Keratinocyte (primary cell): Measurements from ENCODE around the gene ARVCF. TPM values are rescaled to one million over a fixed set of nuclear protein-coding genes. Genes with fewer than 3 reads are reported as not detected.

Experiments used
- DNase-seq: peaks from one replicate; pipeline ENCODE4 v3.0.0-alpha.2; 2011; ENCODE audit warnings: low read depth, missing footprints, low spot score
- FAIRE-seq: peaks from 2 replicates; lab custom pipeline; 2011; peaks lifted over from hg19 to GRCh38; lab: Jason Lieb, UNC
- H2AFZ ChIP-seq: 2 replicates; pipeline ENCODE4 v1.6.0; 2012; ENCODE audit warnings: low read length, control low read depth, inconsistent platforms; ENCODE audit not compliant: control insufficient read depth
- H3K27ac ChIP-seq: 2 replicates; pipeline ENCODE4 v1.5.1; 2011; ENCODE audit warnings: low read length; ENCODE audit not compliant: control insufficient read depth, insufficient read depth
- H3K27me3 ChIP-seq: 3 replicates; pipeline ENCODE4 v1.6.0; 2011; ENCODE audit warnings: low read length; ENCODE audit not compliant: control insufficient read depth, insufficient read depth; ENCODE audit errors: extremely low read depth
- H3K36me3 ChIP-seq, 2 experiments: 2 replicates in 1 of 2; 3 replicates in 1 of 2; pipeline ENCODE4 v1.5.1; 2011; ENCODE audit warnings: low read length in 2 of 2, mild to moderate bottlenecking in 1 of 2; ENCODE audit not compliant: control insufficient read depth in 2 of 2, insufficient read depth in 2 of 2; ENCODE audit errors: extremely low read depth in 1 of 2
- H3K4me1 ChIP-seq: 3 replicates; pipeline ENCODE4 v1.5.1; 2011; ENCODE audit warnings: low read length; ENCODE audit not compliant: control insufficient read depth, insufficient read depth; ENCODE audit errors: extremely low read depth
- H3K4me2 ChIP-seq: 3 replicates; pipeline ENCODE4 v1.6.0; 2011; ENCODE audit warnings: low read depth, low read length; ENCODE audit not compliant: control insufficient read depth, insufficient read depth; ENCODE audit errors: extremely low read depth
- H3K4me3 ChIP-seq, 3 experiments: fragments of 200-600 bp in 1 of 3; sonication (generic) in 1 of 3; 2 replicates in 2 of 3; 3 replicates in 1 of 3; pipeline ENCODE4 v1.5.1; 2011 to 2016; ENCODE audit warnings: low read length in 3 of 3, mild to moderate bottlenecking in 3 of 3, control low read depth in 2 of 3, inconsistent platforms in 1 of 3, low read depth in 1 of 3, mixed read lengths in 1 of 3, mixed run types in 1 of 3, moderate library complexity in 1 of 3; ENCODE audit not compliant: control insufficient read depth in 2 of 3, insufficient read depth in 2 of 3; ENCODE audit errors: extremely low read depth in 1 of 3
- H3K79me2 ChIP-seq: 2 replicates; pipeline ENCODE4 v1.6.0; 2012; ENCODE audit warnings: low read length; ENCODE audit not compliant: control insufficient read depth, insufficient read depth
- H3K9ac ChIP-seq: 3 replicates; pipeline ENCODE4 v1.6.0; 2011; ENCODE audit warnings: low read length; ENCODE audit not compliant: control insufficient read depth, insufficient read depth; ENCODE audit errors: extremely low read depth
- H3K9me1 ChIP-seq: 3 replicates; pipeline ENCODE4 v1.6.0; 2011; ENCODE audit warnings: low read length; ENCODE audit not compliant: control insufficient read depth, insufficient read depth; ENCODE audit errors: extremely low read depth
- H3K9me3 ChIP-seq: 2 replicates; pipeline ENCODE4 v1.5.1; 2012; ENCODE audit warnings: low read depth, low read length; ENCODE audit not compliant: control insufficient read depth
- H4K20me1 ChIP-seq: 3 replicates; pipeline ENCODE4 v1.6.0; 2011; ENCODE audit warnings: low read length; ENCODE audit not compliant: control insufficient read depth, insufficient read depth; ENCODE audit errors: extremely low read depth
- EZH2 ChIP-seq: IDR thresholded peaks from one replicate; pipeline ENCODE4 v1.6.1; 2012; ENCODE audit warnings: inconsistent platforms, mild to moderate bottlenecking, low read length, moderate library complexity
- dilution Hi-C: fragments of 300-500 bp; cut with MboI; formaldehyde crosslinking; loops from one replicate; pipeline ENCODE4 v1.7.0; 2020; ENCODE audit warnings: low sequenced_read_pairs; ENCODE audit not compliant: extremely low pct_ligation_motif_present
- polyA plus RNA-seq, 5 experiments: library from polyadenylated mRNA; depleted of rRNA in 3 of 5; stranded (reverse) in 3 of 5; stranded (forward) in 1 of 5; unstranded in 1 of 5; fragments of >200 nt; gene quantifications; 1 replicate in 1 of 5; 2 replicates in 3 of 5; 3 replicates in 1 of 5; pipeline versions ENCODE4 v1.2.1 to v1.2.3, GENCODE V29; 2011 to 2012; ENCODE audit warnings: missing spikeins in 2 of 5, low read depth in 1 of 5, low replicate concordance in 1 of 5
- TF ChIP-seq, protein P1 (sequence below), 3 experiments: IDR thresholded peaks in 1 of 3; conservative IDR thresholded peaks in 1 of 3; optimal IDR thresholded peaks in 1 of 3; 2 replicates in 2 of 3; 3 replicates in 1 of 3; pipeline versions ENCODE3 to v1.5.1; 2011; ENCODE audit warnings: low read length in 3 of 3, mild to moderate bottlenecking in 3 of 3, moderate library complexity in 2 of 3, control low read depth in 1 of 3, inconsistent platforms in 1 of 3; ENCODE audit not compliant: insufficient read depth in 2 of 3; ENCODE audit errors: extremely low read depth in 1 of 3

The ARVCF gene
- polyA plus RNA-seq, 1 donor (not counting 4 experiments of a cell fraction or from before 2014, with no cell fraction given), result 5.7 TPM

DNA sequence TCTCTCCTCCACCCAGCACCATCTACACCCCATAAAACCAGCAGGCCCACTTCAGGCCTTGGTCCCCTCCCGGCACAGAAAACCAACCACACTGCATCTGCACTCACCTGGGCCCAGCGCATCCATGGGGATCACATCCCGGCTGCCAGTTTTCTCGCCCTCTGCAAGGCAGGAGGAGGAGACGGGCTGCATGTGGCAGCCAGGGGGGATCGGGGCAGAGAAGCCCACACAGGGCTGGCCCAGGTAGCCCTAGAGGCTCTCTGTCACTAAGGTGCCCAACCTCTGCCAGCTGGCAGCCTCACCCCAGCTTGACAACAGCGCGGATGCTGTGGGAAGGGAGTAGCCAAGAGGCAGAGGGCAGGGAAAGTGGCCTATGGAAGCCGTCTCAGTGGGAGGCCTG is 44.4 kb downstream of the ARVCF start:
- H3K79me2 ChIP-seq, result no peaks in the 10 kb centered on the region
- DNase-seq, result no peak
- no peak overlapping the region for H3K4me3 ChIP-seq
- dilution Hi-C loops, result no loop called here
- FAIRE-seq, result no peak
- peaks cover 5% of the 10 kb centered on the region for H4K20me1 ChIP-seq
- peaks cover 3% of the 10 kb centered on the region for H3K9me1 ChIP-seq
- H3K9ac ChIP-seq, result no peak overlapping the region
- no peak overlapping the region for H3K27ac ChIP-seq
- peaks cover 18% of the 10 kb centered on the region for H3K4me1 ChIP-seq
- H2AFZ ChIP-seq, result no peak overlapping the region
- H3K4me2 ChIP-seq, result no peak overlapping the region
- TF ChIP-seq EZH2, result no peak
- TF ChIP-seq, protein P1, sequence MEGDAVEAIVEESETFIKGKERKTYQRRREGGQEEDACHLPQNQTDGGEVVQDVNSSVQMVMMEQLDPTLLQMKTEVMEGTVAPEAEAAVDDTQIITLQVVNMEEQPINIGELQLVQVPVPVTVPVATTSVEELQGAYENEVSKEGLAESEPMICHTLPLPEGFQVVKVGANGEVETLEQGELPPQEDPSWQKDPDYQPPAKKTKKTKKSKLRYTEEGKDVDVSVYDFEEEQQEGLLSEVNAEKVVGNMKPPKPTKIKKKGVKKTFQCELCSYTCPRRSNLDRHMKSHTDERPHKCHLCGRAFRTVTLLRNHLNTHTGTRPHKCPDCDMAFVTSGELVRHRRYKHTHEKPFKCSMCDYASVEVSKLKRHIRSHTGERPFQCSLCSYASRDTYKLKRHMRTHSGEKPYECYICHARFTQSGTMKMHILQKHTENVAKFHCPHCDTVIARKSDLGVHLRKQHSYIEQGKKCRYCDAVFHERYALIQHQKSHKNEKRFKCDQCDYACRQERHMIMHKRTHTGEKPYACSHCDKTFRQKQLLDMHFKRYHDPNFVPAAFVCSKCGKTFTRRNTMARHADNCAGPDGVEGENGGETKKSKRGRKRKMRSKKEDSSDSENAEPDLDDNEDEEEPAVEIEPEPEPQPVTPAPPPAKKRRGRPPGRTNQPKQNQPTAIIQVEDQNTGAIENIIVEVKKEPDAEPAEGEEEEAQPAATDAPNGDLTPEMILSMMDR (optimal IDR thresholded peaks at IDR 0.05 in 1 of 3, IDR thresholded peaks at IDR 0.05 in 1 of 3, conservative IDR thresholded peaks at IDR 0.05 in 1 of 3; ENCODE audit: extremely low read depth in 1 of 3, insufficient read depth in 2 of 3, low read length in 3 of 3), result no peak
- no peaks in the 10 kb centered on the region for H3K9me3 ChIP-seq
- peaks cover 7 to 20% of the 10 kb centered on the region in 2 experiments for H3K36me3 ChIP-seq
- no peaks in the 10 kb centered on the region for H3K27me3 ChIP-seq

DNA sequence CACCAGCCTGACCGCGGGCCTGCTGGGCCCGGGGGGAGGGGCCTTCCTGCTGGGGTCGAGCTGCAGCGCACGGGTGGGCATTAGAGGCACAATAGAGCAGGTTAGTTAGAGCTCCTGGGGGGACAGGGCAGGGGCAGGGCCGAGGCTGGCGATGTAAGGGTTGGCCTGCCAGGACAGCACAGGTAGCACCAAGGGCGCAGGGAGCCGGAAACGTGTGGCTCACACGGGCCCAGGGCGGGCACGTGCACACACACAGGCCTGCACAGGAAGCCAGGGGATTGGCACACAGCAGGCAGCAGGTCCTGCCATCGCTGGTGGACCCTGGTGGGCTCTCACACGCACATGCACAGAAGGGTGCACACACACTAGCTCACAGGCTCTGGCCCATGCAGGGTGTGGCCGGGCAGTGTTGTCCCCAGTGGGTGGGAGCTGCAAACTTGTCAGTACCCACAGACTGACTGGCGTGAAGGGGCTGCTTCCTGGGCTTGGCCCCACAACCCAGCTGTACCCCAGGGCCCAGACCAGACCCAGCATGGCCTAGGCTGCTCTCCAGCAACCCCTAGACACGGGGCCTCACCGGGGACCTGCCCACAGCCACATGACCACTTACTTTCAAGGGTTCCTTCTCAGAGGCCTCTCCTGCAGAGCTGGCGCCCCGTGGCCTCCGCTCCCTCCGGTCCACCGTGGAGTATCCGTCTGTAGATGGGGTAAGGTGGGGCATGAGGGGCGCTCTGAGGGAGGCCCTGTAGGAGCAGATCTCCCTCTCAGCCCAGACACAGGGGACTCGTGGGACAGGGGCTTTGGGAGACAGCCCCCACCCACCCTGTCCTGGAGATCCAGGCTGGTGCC is 45.1 kb downstream of the ARVCF start:
- H3K9me3 ChIP-seq, result no peaks in the 10 kb centered on the region
- H3K27ac ChIP-seq, result no peak overlapping the region
- peaks cover 12 to 25% of the 10 kb centered on the region in 2 experiments for H3K36me3 ChIP-seq
- H3K9me1 ChIP-seq, result peaks cover 3% of the 10 kb centered on the region
- dilution Hi-C loops, result no loop called here
- H3K9ac ChIP-seq, result no peak overlapping the region
- no peaks in the 10 kb centered on the region for H3K27me3 ChIP-seq
- H3K4me3 ChIP-seq, result no peak overlapping the region
- DNase-seq, result no peak
- H3K79me2 ChIP-seq, result no peaks in the 10 kb centered on the region
- no peak overlapping the region for H3K4me2 ChIP-seq
- no peak for FAIRE-seq
- H4K20me1 ChIP-seq, result peaks cover 5% of the 10 kb centered on the region
- H3K4me1 ChIP-seq, result peaks cover 18% of the 10 kb centered on the region
- TF ChIP-seq EZH2, result no peak
- TF ChIP-seq, protein P1 (optimal IDR thresholded peaks at IDR 0.05 in 1 of 3, IDR thresholded peaks at IDR 0.05 in 1 of 3, conservative IDR thresholded peaks at IDR 0.05 in 1 of 3; ENCODE audit: extremely low read depth in 1 of 3, insufficient read depth in 2 of 3, low read length in 3 of 3), result no peak
- no peak overlapping the region for H2AFZ ChIP-seq
